ENCODE measurements around the gene EFNA3.
"Not testable (repeated sequence)": the region's sequence is repeated elsewhere in the genome, so short reads cannot be mapped to it uniquely, and the experiment has no call there.

The EFNA3 gene

GRCh38 chr1:155110826-155111225, 32.2 kb downstream of the EFNA3 start:
- no peak for DNase-seq (ENCODE audit: low spot score)

DNA sequence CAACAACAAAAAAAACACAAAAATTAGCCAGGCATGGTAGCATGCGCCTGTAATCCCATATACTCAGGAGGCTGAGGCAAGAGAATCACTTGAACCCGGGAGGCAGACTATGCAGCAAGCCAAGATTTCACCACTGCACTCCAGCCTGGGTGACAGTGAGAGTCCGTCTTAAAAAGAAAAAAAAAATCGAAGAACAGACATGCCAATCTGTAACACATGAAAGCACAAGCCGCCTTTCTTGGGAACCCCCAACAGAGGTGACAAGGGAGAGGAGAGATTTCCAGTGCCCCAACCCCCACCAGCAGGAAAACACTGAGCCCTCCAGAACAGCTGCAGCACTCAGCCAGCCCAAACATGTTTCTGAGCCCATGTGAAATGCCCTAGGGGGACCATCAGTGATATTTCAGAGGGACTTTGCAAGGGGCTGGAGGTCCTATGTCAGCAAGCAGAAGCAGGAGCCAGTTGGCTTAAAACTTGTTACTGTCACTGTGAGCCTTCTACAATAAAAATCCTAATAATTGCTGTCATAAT, 34.9 kb downstream of the EFNA3 start:
- no peak for DNase-seq (ENCODE audit: low spot score)

DNA sequence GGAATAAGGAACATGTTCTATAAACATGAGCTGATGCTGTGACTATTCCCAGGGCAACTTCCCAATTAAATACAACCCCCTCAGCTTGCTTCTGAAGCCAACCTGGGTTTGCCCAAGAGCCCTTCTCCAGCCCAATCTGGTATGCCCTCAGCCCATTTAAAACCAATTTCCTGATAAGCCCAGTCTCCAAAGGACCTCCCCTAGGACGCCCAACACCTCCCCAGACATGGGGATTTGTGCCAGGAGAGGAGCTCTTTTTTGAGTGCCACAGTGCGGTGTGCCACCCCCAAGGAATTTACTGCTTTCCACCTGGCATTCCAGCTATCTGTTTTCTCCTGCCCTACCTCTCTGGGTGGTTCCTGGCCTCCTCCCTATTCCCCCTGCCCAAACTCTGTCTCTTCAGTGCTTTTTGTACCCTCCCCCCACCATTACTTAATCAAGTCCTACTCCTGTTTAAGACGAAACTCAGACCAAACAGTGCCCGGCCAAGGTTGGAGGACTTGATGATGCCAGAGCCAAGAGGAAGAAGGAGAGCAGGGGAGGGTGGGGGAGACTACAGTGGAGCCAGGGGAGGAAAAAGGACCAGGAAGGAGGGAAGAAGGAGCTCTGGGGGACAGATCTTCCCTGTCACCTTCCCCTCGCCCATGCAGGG, 37.6 kb downstream of the EFNA3 start:
- DNase-seq (ENCODE audit: low spot score): no peak

DNA sequence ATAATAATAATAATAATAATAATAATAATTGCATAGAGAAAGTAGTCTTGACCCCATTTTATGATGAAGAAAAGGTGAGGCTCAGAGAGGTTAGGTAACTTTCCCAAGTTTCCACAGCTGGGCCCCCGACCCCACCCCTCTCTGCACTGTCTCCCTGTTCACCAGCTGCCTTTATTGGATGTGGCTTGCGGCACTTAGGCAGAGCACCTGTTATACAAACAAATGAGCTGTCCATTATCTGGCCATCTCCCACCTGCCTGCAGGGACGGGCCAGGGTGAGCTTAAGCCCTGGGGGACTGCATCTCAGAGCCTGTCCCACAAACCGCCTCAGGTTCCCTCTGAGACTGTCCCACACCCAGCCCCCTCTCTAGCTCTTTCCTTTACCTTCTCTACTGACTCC, 39.0 kb downstream of the EFNA3 start:
- DNase-seq (ENCODE audit: low spot score): no peak

GRCh38 chr1:155118090-155118489, 39.5 kb downstream of the EFNA3 start:
- not testable (repeated sequence) for DNase-seq (ENCODE audit: low spot score)

DNA sequence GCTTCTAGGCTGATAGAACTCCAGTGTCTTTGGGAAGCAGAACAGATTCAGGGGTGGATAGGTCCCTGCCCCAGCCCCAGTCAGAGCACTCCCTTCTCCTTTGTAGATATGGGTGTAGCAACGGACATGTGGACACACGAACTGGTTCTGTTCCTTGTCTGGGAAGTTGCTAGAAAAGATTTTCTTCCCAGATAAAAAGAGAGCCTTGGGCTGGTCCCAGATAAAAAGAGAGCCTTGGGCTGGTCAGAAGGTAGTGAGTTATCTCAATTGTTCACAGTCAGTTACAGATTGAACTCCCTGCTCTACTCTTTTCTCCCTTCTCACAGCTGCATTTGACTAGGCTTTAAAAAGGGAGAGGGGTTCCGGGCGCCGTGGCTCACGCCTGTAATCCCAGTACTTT, 41.6 kb downstream of the EFNA3 start:
- DNase-seq (ENCODE audit: low spot score): no peak

- DNase-seq (ENCODE audit: low spot score): no peak
Observed at GRCh38 chr1:155121249-155121648, 42.6 kb downstream of the EFNA3 start.

GRCh38 chr1:155122308-155122707, 43.7 kb downstream of the EFNA3 start:
- no peak for DNase-seq (ENCODE audit: low spot score)

DNA sequence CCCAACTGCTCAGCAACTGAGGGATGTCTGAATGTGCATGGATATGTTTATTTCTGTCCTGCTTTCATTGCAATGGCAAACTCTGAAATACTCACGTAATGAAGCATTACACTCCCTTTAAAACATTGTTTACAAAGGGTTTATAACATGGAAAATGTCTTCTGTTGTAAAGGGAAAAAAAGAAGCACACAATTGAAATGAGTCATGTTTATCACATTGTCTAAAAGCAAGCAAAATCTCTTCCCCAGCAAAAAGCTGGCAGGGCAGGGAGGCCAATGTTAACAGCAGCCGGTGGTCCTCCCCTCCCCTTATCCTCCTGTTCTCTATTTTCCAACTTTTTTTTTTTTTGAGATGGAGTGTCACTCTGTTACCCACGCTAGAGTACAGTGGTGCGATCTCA, 45.2 kb downstream of the EFNA3 start:
- DNase-seq (ENCODE audit: low spot score): no peak

- no peak for DNase-seq (ENCODE audit: low spot score)
Observed at GRCh38 chr1:155124503-155125463, 46.1 kb downstream of the EFNA3 start.

- no peak for DNase-seq (ENCODE audit: low spot score)
Observed at GRCh38 chr1:155125511-155125945, 46.9 kb downstream of the EFNA3 start.

DNA sequence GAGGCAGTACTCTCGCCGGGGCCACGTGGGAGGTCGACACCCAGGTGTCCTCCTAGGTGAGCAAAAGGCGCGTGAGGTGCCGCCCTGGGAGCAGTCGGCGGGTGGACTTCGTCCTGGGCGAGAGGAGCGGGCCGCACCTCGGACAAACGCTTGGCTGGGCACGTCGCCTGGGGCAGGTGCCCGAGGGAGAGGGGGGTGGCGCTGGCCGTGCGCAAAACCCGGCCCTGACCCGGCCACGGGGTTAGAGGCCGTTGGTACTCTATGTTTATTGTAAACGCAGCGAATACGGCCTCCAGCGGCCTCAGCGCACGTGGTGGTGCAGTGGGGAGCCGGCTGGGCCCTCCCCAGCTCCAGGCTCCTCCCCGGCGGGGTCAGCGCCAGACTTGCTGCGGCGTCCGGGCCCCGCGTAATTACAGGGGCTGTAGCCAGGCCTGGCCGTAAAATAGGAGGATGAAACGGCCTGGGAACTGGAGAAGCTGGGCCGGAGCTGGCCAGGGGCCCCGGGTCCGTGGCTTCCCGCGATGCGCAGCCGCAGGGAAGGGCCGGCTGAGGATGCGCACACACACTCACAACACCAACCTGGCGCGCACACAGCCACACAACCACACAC, 47.4 kb downstream of the EFNA3 start:
- DNase-seq (ENCODE audit: low spot score): no peak

DNA sequence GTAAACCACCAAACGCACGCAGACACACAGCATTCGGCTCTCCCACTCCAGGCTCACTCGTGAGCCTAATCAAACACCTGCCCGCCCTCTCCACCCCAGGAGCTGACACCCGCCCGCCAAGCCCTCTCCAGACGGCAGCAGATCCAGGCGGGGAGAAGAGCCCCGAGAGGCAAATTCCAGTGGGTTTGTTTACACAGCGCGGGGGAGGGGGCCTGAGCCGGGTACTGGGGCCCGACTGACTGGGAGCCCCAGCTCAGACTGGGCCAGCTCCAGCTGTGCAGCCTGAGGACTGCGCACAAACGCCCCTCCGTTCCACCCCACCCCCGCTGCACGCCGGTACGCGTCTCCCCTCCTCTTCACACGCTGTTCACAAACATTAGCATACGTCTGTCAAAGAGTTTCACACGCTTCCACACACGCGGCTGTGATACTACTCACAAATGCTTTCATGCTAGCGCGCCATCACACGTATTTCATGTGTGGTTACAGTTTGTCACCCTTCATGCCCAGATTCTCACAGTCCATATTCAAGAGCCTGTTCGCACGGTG, 48.0 kb downstream of the EFNA3 start:
- no peak for DNase-seq (ENCODE audit: low spot score)

DNA sequence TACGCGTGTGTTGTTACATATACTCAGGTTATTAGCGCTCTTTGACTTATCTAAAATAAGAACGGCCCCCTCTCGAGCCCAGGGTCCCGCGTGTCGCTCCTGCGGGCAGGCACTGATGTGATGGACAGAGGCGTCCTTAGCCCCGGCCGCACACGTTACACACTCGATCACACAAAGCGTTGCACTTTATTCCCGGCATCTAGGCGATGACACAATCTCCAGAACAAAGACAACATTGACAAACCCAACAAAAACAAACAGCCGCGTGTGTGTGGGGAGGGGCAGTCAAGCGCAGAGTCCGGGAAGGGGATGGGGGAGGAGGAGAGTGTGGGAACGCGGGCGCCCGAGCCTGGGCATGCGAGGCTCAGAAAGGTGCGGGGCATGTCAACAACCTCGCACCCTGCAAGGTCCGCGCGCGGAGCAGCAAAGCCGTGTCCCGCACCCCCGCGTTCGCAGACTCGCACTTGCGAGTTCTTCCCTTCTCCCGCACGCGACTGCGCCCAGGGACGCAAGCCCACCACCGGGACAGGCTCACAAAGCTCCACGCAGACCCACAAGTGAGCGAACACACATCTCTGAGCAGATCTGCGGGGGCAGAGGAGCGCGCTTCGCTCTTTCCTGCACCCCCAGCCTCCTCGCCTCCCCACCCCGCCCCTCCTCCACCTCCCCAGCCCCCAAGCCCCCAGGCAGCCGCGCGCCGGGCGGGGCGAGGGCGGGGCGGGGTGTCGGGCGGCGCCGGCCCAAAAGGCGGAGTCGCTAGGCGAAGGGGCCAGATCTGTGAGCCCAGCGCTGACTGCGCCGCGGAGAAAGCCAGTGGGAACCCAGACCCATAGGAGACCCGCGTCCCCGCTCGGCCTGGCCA, 48.7 kb downstream of the EFNA3 start, which contains the start of gene EFNA1:
Gene EFNA1 (plus strand): TSS at position 772 of the 862 bp plus-strand sequence. CDS start 102 bp downstream, outside the sequence.
- no peak for DNase-seq (ENCODE audit: low spot score)

GRCh38 chr1:155127967-155128754, 49.5 kb downstream of the EFNA3 start:
- DNase-seq (ENCODE audit: low spot score): no peak

DNA sequence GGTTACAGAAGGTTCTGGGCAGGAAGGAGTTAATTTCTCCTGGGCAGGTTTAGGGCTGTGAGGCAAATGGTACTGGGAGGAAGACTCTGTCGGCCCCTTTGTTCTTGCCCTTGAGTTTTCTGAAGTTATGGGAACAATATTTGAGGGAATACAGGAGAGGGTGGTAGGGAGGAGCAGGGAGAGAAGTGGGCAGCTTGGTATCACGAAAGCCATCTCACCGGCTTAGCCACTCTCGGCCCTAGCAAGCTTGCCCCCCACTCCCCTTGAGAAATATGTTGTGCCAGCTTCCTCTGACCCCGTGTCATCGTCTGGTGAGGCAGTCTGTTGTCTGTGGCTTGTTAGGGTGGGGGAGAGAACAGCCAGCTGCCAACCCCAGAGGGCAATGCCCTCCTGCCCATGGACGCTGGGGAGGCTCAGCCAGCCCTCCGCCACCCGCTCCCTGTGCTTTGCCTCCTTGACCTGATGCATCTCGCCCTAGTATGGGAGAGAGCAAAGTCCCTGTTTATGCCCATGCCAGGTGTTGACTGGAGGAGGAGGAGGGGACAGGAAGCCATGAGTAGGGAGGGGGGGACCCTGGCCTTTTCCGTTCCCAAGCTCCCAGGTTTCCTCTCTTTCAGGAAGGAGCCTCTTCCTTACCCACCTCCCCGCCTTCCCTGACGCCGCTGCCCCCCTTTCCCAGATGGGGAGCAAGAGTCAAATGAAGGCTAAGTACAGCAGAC, 50.3 kb downstream of the EFNA3 start:
- DNase-seq (ENCODE audit: low spot score): no peak

DNA sequence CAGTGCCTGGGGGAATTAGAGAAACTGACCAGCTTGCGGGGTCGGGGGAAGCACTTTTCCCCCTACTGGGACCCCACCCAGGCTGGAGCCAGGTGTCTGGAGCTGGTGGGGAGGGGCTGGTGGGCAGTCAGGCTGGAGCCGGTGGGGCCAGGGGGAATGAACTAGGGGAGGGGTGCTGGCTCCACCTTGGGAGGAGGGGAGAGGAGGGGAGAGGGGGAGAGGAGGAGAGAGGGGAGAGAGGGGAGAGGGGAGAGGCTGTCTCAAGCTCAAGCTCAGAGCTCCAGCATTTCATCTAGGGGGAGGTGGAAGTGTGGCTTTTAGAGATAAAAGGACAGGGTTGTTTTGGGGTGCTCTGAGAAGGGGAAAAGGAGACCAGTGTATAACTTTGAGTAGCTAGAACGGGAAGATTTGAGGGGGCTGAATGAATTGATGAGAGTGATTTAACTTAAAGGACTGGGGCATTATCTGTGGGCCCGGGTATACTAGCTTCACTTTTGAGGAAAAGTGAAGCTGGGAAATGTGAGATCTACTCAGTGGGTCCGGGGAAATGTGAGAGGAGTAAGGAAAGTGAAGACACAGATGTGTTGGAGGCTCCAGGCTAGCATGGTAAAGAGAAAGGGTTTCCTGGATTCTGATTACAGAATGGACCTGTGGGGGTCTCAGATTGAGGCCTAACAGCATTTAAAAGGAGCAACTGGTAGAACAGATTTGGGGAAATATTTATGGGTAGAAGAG, 51.8 kb downstream of the EFNA3 start:
- no peak for DNase-seq (ENCODE audit: low spot score)

- no peak for DNase-seq (ENCODE audit: low spot score)
Observed at GRCh38 chr1:155131285-155131684, 52.6 kb downstream of the EFNA3 start.

GRCh38 chr1:155131856-155132255, 53.2 kb downstream of the EFNA3 start:
- DNase-seq (ENCODE audit: low spot score): no peak
